ENCODE data around the gene COBL.

COBL gene

GRCh38 chr7:51015581-51015980, 301.0 kb downstream of the COBL start:
- DNase-seq (ENCODE audit: low read depth, low spot score), result no peak
- Histone ChIP-seq H3K36me3 (ENCODE audit: control insufficient read depth, insufficient read depth, low read length) (no peaks in the 10 kb centered on the region), H3K27me3 (ENCODE audit: control insufficient read depth, insufficient read depth, low read length) (no peaks in the 10 kb centered on the region), H3K4me3 (ENCODE audit: low read length) (no peak overlapping the region), H3K9me3 (ENCODE audit: control insufficient read depth, insufficient read depth, low read length) (no peaks in the 10 kb centered on the region), H3K4me1 (ENCODE audit: control insufficient read depth, insufficient read depth, low read length) (no peaks in the 10 kb centered on the region), H3K27ac (ENCODE audit: low read length) (no peak overlapping the region)
- no CpG with 5 or more reads among the region's 11 CpGs for WGBS (ENCODE audit: insufficient coverage, insufficient read length)

GRCh38 chr7:51014811-51015210, 301.8 kb downstream of the COBL start:
- no CpG with 5 or more reads among the region's 16 CpGs for WGBS (ENCODE audit: insufficient coverage, insufficient read length)
- Histone ChIP-seq H3K27me3 (ENCODE audit: control insufficient read depth, insufficient read depth, low read length) (no peaks in the 10 kb centered on the region), H3K27ac (ENCODE audit: low read length) (no peak overlapping the region), H3K4me1 (ENCODE audit: control insufficient read depth, insufficient read depth, low read length) (no peaks in the 10 kb centered on the region), H3K4me3 (ENCODE audit: low read length) (no peak overlapping the region), H3K9me3 (ENCODE audit: control insufficient read depth, insufficient read depth, low read length) (no peaks in the 10 kb centered on the region), H3K36me3 (ENCODE audit: control insufficient read depth, insufficient read depth, low read length) (no peaks in the 10 kb centered on the region)
- DNase-seq (ENCODE audit: low read depth, low spot score), result no peak

- Histone ChIP-seq H3K9me3 (ENCODE audit: control insufficient read depth, insufficient read depth, low read length) (no peaks in the 10 kb centered on the region), H3K4me3 (ENCODE audit: low read length) (no peak overlapping the region), H3K27ac (ENCODE audit: low read length) (no peak overlapping the region), H3K4me1 (ENCODE audit: control insufficient read depth, insufficient read depth, low read length) (no peaks in the 10 kb centered on the region), H3K36me3 (ENCODE audit: control insufficient read depth, insufficient read depth, low read length) (no peaks in the 10 kb centered on the region), H3K27me3 (ENCODE audit: control insufficient read depth, insufficient read depth, low read length) (no peaks in the 10 kb centered on the region)
- DNase-seq (ENCODE audit: low read depth, low spot score), result no peak
- WGBS (ENCODE audit: insufficient coverage, insufficient read length), result no CpG with 5 or more reads among the region's 21 CpGs
These were observed 302.6 kb downstream of the COBL start for GRCh38 chr7:51013861-51014511.

- H3K9me3 ChIP-seq (ENCODE audit: control insufficient read depth, insufficient read depth, low read length), result no peaks in the 10 kb centered on the region
- H3K36me3 ChIP-seq (ENCODE audit: control insufficient read depth, insufficient read depth, low read length), result no peaks in the 10 kb centered on the region
- H3K27ac ChIP-seq (ENCODE audit: low read length), result no peak overlapping the region
- no peaks in the 10 kb centered on the region for H3K4me1 ChIP-seq (ENCODE audit: control insufficient read depth, insufficient read depth, low read length)
- DNase-seq (ENCODE audit: low read depth, low spot score), result no peak
- whole genome bisulfite sequencing (ENCODE audit: insufficient coverage, insufficient read length), result no CpG with 5 or more reads among the region's 17 CpGs
- H3K4me3 ChIP-seq (ENCODE audit: low read length), result no peak overlapping the region
- H3K27me3 ChIP-seq (ENCODE audit: control insufficient read depth, insufficient read depth, low read length), result no peaks in the 10 kb centered on the region
These were observed 303.3 kb downstream of the COBL start for GRCh38 chr7:51013218-51013786.

- no CpG with 5 or more reads among the region's 8 CpGs for WGBS (ENCODE audit: insufficient coverage, insufficient read length)
- no peak overlapping the region for H3K27ac ChIP-seq (ENCODE audit: low read length)
- H3K4me1 ChIP-seq (ENCODE audit: control insufficient read depth, insufficient read depth, low read length), result no peaks in the 10 kb centered on the region
- H3K4me3 ChIP-seq (ENCODE audit: low read length), result no peak overlapping the region
- DNase-seq (ENCODE audit: low read depth, low spot score), result no peak
- H3K27me3 ChIP-seq (ENCODE audit: control insufficient read depth, insufficient read depth, low read length), result no peaks in the 10 kb centered on the region
- no peaks in the 10 kb centered on the region for H3K9me3 ChIP-seq (ENCODE audit: control insufficient read depth, insufficient read depth, low read length)
- no peaks in the 10 kb centered on the region for H3K36me3 ChIP-seq (ENCODE audit: control insufficient read depth, insufficient read depth, low read length)
These were observed 303.9 kb downstream of the COBL start for GRCh38 chr7:51012569-51013217.

GRCh38 chr7:51011710-51012350, 304.8 kb downstream of the COBL start:
- no peak overlapping the region for H3K4me3 ChIP-seq (ENCODE audit: low read length)
- DNase-seq (ENCODE audit: low read depth, low spot score), result no peak
- no CpG with 5 or more reads among the region's 7 CpGs for WGBS (ENCODE audit: insufficient coverage, insufficient read length)
- H3K36me3 ChIP-seq (ENCODE audit: control insufficient read depth, insufficient read depth, low read length), result no peaks in the 10 kb centered on the region
- no peaks in the 10 kb centered on the region for H3K27me3 ChIP-seq (ENCODE audit: control insufficient read depth, insufficient read depth, low read length)
- no peaks in the 10 kb centered on the region for H3K9me3 ChIP-seq (ENCODE audit: control insufficient read depth, insufficient read depth, low read length)
- no peaks in the 10 kb centered on the region for H3K4me1 ChIP-seq (ENCODE audit: control insufficient read depth, insufficient read depth, low read length)
- H3K27ac ChIP-seq (ENCODE audit: low read length), result no peak overlapping the region

- DNase-seq (ENCODE audit: low read depth, low spot score), result no peak
- no peaks in the 10 kb centered on the region for H3K9me3 ChIP-seq (ENCODE audit: control insufficient read depth, insufficient read depth, low read length)
- no peaks in the 10 kb centered on the region for H3K4me1 ChIP-seq (ENCODE audit: control insufficient read depth, insufficient read depth, low read length)
- no peaks in the 10 kb centered on the region for H3K27me3 ChIP-seq (ENCODE audit: control insufficient read depth, insufficient read depth, low read length)
- WGBS (ENCODE audit: insufficient coverage, insufficient read length), result no CpG with 5 or more reads among the region's 7 CpGs
- no peak overlapping the region for H3K4me3 ChIP-seq (ENCODE audit: low read length)
- H3K27ac ChIP-seq (ENCODE audit: low read length), result no peak overlapping the region
- H3K36me3 ChIP-seq (ENCODE audit: control insufficient read depth, insufficient read depth, low read length), result no peaks in the 10 kb centered on the region
These were observed 306.1 kb downstream of the COBL start for GRCh38 chr7:51010534-51010933.

GRCh38 chr7:51009716-51010496, 306.7 kb downstream of the COBL start:
- no CpG with 5 or more reads among the region's 17 CpGs for WGBS (ENCODE audit: insufficient coverage, insufficient read length)

GRCh38 chr7:51007551-51008505, 308.8 kb downstream of the COBL start:
- no CpG with 5 or more reads among the region's 21 CpGs for WGBS (ENCODE audit: insufficient coverage, insufficient read length)
- Histone ChIP-seq H3K4me3 (ENCODE audit: low read length) (no peak overlapping the region), H3K36me3 (ENCODE audit: control insufficient read depth, insufficient read depth, low read length) (no peaks in the 10 kb centered on the region), H3K27me3 (ENCODE audit: control insufficient read depth, insufficient read depth, low read length) (no peaks in the 10 kb centered on the region), H3K9me3 (ENCODE audit: control insufficient read depth, insufficient read depth, low read length) (no peaks in the 10 kb centered on the region), H3K27ac (ENCODE audit: low read length) (no peak overlapping the region), H3K4me1 (ENCODE audit: control insufficient read depth, insufficient read depth, low read length) (no peaks in the 10 kb centered on the region)
- no peak for DNase-seq (ENCODE audit: low read depth, low spot score)

More at GRCh38 chr7:51009716-51010496, 306.7 kb downstream of the COBL start:
- Histone ChIP-seq H3K36me3 (ENCODE audit: control insufficient read depth, insufficient read depth, low read length) (no peaks in the 10 kb centered on the region), H3K27ac (ENCODE audit: low read length) (no peak overlapping the region), H3K4me3 (ENCODE audit: low read length) (no peak overlapping the region), H3K4me1 (ENCODE audit: control insufficient read depth, insufficient read depth, low read length) (no peaks in the 10 kb centered on the region), H3K9me3 (ENCODE audit: control insufficient read depth, insufficient read depth, low read length) (no peaks in the 10 kb centered on the region), H3K27me3 (ENCODE audit: control insufficient read depth, insufficient read depth, low read length) (no peaks in the 10 kb centered on the region)
- no peak for DNase-seq (ENCODE audit: low read depth, low spot score)
